ENCODE results near the gene PNMT. TPM values are rescaled to one million over a fixed set of nuclear protein-coding genes. Genes with fewer than 3 reads are reported as not detected.

Gene PNMT
- total RNA-seq, 1 experiment from 2014 or later, result 1.4 TPM

GRCh38 chr17:39674702-39675389 is 6.6 kb downstream of the PNMT start:
- POLR2A ChIA-PET (ENCODE audit: unreplicated experiment), result interaction anchor here (0.6 kb wide), 1 partner anchor 106 kb away, joined by 3 read pairs; no protein-coding TSS in a partner anchor
- Histone ChIP-seq H3K79me2 (ENCODE audit: low read length) (no peaks in the 10 kb centered on the region), H3K9me3 (ENCODE audit: low read length) (no peaks in the 10 kb centered on the region), H3K27ac (ENCODE audit: low read length) (no peak overlapping the region), H2AFZ (ENCODE audit: low read length) (no peak overlapping the region), H3F3A (ENCODE audit: low read length, unreplicated experiment) (no peaks in the 10 kb centered on the region), H3K36me3 (ENCODE audit: low read depth, low read length) (no peaks in the 10 kb centered on the region), H3K4me1 (ENCODE audit: insufficient read depth, low read length) (peaks cover 11% of the 10 kb centered on the region; the same call in 1 of the 2 replicates), H3K9ac (ENCODE audit: low read length) (no peak overlapping the region), H3K4me2 (ENCODE audit: low read length) (peak overlapping the region; percentile 16; the same call in 1 of the 2 replicates), H3K27me3 (ENCODE audit: low read length) (no peaks in the 10 kb centered on the region), H3K4me3 (ENCODE audit: low read length) (no peak overlapping the region), H3K9me2 (replicated peaks; ENCODE audit: low read length) (no peaks in the 10 kb centered on the region), H4K20me1 (ENCODE audit: low read length) (no peaks in the 10 kb centered on the region)
- no TSS peak for BruUV-seq (replicated peaks)
- intact Hi-C loops (cut with micrococcal nuclease), result no loop called here
- peak; percentile 36 for DNase-seq
- CTCF ChIA-PET, result no interaction called here
- TF ChIP-seq EZH2 (IDR thresholded peaks at IDR 0.05; ENCODE audit: low read length, unreplicated experiment) (no peak), EZH2phosphoT487 (IDR thresholded peaks at IDR 0.05; ENCODE audit: borderline replicate concordance, low read length) (no peak), CTCF (conservative IDR thresholded peaks at IDR 0.05; ENCODE audit: low read depth, low read length) (no peak)
- ATAC-seq, result no peak; the same call in 1 of the 2 replicates

GRCh38 chr17:39675390-39676082 is 7.3 kb downstream of the PNMT start:
- intact Hi-C loops (cut with micrococcal nuclease), result no loop called here
- Histone ChIP-seq H3K9me3 (ENCODE audit: low read length) (no peaks in the 10 kb centered on the region), H2AFZ (ENCODE audit: low read length) (no peak overlapping the region), H3K9ac (ENCODE audit: low read length) (no peak overlapping the region), H3K27me3 (ENCODE audit: low read length) (no peaks in the 10 kb centered on the region), H3K4me1 (ENCODE audit: insufficient read depth, low read length) (peaks cover 11% of the 10 kb centered on the region; the same call in 1 of the 2 replicates), H3K27ac (ENCODE audit: low read length) (no peak overlapping the region), H3F3A (ENCODE audit: low read length, unreplicated experiment) (no peaks in the 10 kb centered on the region), H3K4me3 (ENCODE audit: low read length) (no peak overlapping the region), H4K20me1 (ENCODE audit: low read length) (no peaks in the 10 kb centered on the region), H3K79me2 (ENCODE audit: low read length) (no peaks in the 10 kb centered on the region), H3K36me3 (ENCODE audit: low read depth, low read length) (no peaks in the 10 kb centered on the region), H3K4me2 (ENCODE audit: low read length) (peak overlapping the region; percentile 16; the same call in 1 of the 2 replicates), H3K9me2 (replicated peaks; ENCODE audit: low read length) (no peaks in the 10 kb centered on the region)
- BruUV-seq (replicated peaks), result no TSS peak
- POLR2A ChIA-PET (ENCODE audit: unreplicated experiment), result no interaction called here
- TF ChIP-seq EZH2 (IDR thresholded peaks at IDR 0.05; ENCODE audit: low read length, unreplicated experiment), result no peak
- no peak for TF ChIP-seq CTCF (conservative IDR thresholded peaks at IDR 0.05; ENCODE audit: low read depth, low read length)
- no peak for ATAC-seq
- no peak for DNase-seq
- CTCF ChIA-PET, result no interaction called here
